Measurements from ENCODE around the gene ERN2.

The ERN2 gene

DNA sequence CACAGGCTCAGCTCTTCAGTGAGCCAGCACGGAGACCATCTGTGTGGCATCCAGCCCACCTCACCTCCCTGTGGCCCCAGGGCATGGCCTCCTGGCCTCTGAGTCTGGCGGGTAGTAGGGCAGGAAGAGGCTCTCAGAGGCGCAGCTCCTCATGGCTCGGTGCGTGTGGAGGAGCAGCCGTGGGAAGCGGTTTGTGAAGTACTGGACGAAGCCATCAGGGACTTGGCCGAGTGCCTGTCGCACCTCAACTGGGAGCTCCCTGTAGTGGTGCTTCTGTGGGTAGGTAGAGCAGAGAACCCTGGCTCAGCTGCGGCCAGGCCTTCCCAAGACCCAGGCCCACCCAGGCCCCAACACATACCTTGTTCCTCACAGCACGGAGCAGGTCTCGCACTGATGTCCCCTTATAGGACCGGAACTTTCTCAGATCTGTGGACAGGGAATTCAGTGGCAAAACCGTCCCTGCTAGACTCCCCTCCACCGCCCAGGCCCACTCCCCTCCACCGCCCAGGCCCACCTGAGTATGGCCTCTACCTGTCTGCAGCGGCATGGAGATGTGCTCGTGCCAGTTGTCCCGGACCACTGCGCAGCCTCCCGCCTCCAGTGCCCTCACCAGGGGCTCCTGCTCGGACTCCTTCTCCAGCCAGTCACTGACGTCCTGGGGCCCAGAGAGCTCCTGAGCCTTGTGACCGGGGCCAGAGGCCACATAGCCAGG lies 22.1 kb downstream of the ERN2 start:
- in situ Hi-C loops (cut with MboI; ENCODE audit: low sequenced_read_pairs), result no loop called here

DNA sequence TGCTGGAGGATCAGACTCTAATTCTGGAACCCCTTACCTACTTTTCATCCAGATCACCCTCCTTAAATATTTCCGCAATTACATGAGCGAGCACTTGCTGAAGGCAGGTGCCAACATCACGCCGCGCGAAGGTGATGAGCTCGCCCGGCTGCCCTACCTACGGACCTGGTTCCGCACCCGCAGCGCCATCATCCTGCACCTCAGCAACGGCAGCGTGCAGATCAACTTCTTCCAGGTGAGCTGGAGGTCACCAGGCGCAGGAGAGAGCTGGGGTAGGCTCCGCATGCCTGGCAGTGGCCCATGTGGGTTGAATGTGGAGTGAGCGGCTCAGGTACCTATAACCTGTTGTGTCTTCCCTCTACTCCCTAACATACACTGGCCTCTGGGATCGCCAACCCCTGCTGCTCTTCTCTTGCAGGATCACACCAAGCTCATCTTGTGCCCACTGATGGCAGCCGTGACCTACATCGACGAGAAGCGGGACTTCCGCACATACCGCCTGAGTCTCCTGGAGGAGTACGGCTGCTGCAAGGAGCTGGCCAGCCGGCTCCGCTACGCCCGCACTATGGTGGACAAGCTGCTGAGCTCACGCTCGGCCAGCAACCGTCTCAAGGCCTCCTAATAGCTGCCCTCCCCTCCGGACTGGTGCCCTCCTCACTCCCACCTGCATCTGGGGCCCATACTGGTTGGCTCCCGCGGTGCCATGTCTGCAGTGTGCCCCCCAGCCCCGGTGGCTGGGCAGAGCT lies 23.4 kb downstream of the ERN2 start:
- in situ Hi-C loops (cut with MboI; ENCODE audit: low sequenced_read_pairs), result no loop called here

DNA sequence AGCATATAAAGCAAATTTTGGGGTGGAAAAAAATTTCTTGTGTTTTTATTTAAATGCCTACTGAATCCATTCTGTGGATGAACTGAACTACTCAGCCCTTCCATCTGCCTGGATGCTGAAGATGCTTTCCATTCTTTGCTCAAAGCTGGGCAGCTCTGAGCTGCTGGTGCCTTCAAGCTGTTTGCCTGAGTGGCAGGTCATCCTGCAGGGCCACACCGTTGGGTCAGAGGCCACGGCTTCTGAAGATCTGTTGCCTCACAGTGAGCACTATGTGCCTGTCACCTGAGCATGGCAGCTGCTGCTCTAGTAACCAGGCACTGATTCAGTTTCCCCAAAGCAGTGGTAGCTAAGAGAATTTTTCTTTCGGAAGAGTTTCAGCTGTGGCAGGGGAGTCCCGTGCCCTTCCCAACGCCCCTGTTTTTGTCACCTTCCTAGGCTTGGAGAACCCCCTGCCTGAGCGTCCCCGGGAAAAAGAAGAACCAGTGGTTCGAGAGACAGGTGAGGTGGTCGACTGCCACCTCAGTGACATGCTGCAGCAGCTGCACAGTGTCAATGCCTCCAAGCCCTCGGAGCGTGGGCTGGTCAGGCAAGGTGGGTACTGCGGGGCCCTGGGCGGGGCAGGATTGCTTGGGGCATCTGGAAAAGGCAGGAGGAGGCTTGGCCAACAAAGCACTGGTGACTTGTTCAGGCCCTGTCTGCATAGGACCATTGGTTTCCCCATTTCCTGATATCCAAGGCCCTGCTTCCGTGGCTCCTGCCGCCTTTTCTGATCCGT lies 25.8 kb downstream of the ERN2 start:
- in situ Hi-C loops (cut with MboI; ENCODE audit: low sequenced_read_pairs), result no loop called here

DNA sequence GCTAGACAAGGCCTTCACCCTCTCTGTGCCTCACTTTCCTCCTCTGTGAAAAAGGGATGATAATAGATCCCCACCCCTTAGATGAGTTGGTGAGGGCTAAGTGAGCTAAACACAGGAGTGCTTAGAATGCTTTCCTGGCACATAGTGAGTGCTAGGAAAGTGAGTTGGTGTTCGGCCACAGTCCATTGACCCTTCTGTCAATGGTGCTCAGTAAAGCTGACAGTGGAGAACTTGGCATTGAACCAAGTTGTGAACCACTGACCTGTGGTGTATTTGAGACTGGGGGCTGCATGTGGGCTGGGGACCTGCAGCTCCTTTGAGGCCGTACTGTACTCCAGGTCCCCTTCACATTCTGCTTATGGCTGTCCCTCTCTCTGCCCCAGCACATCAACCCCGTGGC lies 29.5 kb downstream of the ERN2 start:
- in situ Hi-C loops (cut with MboI; ENCODE audit: low sequenced_read_pairs), result no loop called here

DNA sequence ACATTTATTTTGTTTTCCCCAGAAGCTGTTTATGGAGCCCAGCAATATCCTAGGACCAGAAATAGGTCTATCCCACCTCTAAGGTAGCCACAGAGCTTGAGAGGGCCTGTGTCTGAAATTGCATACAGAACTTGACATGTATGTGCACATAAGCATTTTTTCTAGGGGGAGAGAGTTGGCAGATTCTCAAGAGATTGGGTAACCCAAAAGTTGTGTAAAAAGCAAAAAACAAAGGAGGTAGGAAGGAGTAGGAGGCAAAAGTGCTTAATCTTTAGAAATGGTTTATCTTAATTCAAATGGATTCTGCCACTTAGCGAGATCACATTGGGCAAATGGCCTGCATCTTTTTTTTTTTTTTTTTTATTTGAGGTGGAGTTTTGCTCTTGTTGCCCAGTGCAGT lies 30.8 kb downstream of the ERN2 start:
- in situ Hi-C loops (cut with MboI; ENCODE audit: low sequenced_read_pairs), result no loop called here

DNA sequence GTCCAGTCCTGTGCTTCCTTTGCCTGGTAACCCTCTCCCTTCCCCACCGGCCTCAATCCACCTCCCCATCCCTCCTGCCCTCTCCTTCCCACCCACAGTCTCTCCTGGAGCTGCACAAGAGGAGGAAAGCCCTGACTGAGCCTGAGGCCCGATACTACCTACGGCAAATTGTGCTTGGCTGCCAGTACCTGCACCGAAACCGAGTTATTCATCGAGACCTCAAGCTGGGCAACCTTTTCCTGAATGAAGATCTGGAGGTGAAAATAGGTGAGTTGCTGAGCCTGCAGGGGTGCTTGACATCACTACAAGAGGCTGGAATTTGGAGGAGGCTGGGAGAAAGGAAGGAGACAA lies 33.1 kb downstream of the ERN2 start:
- in situ Hi-C loops (cut with MboI; ENCODE audit: low sequenced_read_pairs), result no loop called here

DNA sequence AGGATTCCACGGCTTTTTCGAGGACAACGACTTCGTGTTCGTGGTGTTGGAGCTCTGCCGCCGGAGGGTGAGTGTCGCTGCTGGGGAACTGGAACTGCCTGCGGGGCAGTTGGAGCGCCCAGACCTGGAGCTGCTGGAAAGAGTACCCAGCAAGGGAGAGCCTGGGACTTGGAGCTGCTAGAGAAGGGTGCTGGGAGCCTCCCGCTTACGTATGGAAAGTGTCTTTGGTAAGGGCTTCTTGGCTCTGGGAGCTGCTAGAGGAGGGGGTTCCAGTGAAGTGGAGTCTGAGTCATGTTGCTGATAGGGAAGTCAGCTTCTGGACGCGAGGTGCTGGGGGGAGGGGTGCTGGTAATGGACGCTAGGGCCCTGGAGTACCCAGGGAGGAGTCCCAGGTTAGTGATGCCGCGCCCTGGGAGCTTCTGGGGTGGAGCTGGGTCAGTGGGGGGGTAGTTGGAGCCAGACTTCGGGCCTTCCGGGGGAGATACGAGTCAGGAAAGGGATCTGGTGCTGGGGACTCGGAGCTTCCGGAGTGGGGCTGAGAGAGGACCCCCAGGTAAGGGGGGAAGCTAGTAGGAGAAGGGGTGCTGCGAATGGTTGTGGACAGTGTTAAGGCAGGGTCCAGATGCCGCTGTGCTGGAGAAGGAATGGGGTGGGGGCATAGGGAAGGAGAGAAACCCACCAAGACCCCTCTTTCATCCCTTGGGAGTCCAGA lies 33.6 kb downstream of the ERN2 start:
- in situ Hi-C loops (cut with MboI; ENCODE audit: low sequenced_read_pairs), result no loop called here

DNA sequence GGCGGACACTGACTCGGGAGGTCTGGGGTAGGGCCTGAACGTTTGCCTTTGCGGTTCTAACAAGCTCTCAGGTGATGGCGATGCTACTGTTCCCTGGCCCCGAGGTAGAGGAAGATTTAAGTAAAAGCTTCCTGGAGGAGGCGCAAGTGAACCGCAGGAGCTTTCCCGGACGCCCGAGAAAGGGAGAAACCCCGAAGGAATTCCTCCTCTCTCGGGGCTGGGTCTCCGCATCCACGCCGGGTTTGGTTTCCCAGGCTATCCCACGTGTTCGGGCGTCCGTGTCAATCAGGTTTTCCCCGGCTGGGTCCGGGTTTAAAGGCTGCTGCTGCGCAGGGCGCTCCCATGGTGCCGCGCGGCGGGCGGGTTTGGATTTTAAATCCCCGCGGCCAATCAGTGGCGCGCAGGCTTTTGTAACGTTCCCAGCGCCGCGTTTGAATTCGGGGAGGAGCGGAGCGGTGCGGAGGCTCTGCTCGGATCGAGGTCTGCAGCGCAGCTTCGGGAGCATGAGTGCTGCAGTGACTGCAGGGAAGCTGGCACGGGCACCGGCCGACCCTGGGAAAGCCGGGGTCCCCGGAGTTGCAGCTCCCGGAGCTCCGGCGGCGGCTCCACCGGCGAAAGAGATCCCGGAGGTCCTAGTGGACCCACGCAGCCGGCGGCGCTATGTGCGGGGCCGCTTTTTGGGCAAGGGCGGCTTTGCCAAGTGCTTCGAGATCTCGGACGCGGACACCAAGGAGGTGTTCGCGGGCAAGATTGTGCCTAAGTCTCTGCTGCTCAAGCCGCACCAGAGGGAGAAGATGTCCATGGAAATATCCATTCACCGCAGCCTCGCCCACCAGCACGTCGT lies 34.4 kb downstream of the ERN2 start, which contains the start of gene PLK1:
Gene PLK1, plus strand, starts transcription at position 460 of the 844 bp plus-strand sequence. Its CDS starts 44 bp downstream, at position 504.
- in situ Hi-C loops (cut with MboI; ENCODE audit: low sequenced_read_pairs), result no loop called here

DNA sequence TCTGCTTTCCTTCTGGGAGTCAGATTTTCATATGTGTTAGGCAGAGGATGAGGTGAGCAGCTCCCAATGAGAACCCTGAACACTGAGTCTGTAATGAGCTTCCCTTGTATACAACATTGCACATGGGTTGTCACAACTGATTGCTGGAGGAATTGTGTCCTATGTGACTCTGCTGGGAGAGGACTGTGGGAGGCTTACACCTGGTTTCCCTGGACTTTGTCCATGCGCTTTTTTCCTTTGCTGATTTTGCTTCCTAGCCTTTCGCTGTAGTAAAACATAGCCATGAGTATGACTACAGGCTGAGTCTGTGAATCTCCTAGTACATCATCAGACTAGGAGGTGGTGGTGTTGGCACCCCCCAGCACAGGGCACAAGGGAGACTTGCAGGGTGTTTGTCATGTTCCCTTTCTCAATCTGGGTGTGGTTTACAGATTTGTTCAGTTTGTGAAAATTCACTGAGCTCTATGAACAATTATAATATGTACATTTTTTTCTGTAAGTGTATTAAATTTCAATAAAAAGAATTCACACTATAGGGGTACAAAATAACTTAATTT lies 36.0 kb downstream of the ERN2 start:
- in situ Hi-C loops (cut with MboI; ENCODE audit: low sequenced_read_pairs), result no loop called here

DNA sequence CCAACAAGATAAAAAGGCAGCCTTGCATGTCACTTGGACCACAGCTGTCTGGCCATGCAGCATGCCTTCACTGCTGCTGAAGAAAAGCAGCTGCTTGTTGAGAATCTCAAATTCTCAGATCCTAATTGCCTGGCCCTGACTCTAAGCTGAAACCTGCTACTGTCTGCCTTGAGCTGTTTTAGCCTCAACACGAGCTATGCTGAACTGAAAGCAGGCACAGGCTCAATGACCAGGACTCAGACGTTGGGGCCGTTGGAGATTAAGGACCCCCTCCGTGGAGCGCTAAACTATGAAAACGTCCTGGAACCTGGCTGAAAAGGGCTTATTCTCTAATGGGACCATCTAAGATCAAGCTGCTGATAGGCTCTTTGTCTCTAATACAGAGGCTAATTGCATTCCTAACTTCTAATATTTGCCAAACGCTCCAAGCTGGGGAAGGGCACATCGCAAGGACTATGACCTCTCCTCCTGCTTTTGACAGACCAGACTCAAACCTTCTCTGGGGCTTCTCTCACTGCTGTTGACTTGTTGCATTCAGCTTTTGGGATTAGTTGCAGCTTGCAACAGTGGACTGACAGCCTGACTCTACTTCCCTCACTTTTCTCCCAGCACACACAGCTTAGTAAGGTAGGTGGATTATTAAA lies 38.9 kb downstream of the ERN2 start:
- in situ Hi-C loops (cut with MboI; ENCODE audit: low sequenced_read_pairs), result no loop called here

DNA sequence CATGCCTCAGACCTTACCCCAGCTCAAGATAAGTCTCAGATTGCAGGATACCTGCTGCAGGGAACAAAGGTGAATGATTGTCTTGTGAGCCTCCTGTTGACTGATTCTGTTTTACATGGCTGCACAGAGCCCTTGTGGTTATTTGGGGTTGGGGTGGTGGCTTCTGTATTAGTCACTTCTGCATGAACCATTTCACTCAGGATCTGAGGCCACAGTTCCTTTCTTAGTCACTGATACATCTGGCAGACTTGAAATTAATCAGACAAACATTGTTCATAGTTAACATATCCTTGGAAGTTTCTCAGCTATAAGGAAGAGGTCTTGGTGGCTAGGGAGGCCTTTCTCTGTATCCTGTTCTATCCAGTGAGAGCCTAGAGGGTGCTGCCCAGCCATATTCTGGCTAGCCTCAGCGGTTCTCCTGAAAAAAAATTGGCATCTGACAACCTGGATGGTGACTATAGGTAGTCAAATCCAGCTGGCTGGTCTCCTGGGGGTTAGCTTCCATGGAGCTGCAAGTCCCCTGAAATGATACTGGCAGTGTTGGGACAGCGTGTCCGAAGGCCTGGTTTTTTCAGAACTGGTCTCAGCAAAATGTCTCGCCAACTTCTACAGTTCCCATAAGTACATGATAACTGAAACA lies 42.8 kb downstream of the ERN2 start:
- in situ Hi-C loops (cut with MboI; ENCODE audit: low sequenced_read_pairs), result no loop called here

DNA sequence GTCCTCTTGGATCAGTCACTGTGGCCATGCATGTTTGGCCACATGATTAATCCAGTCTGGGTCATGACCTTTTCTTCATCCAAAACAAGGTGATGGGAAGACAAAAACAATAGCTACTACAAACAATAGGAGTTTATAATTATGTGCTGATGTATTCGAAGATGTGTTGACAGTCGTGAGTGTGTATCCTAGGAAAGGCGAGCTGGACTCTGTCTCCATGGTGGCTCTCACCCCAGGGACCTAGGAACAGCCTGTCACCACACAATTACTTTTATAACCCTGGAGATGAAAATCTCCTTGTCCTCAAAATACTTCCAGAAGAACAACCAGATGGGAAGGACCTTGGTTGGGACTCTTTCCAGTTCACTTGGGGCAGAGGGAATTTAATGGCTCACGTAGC lies 44.1 kb downstream of the ERN2 start:
- in situ Hi-C loops (cut with MboI; ENCODE audit: low sequenced_read_pairs), result no loop called here

DNA sequence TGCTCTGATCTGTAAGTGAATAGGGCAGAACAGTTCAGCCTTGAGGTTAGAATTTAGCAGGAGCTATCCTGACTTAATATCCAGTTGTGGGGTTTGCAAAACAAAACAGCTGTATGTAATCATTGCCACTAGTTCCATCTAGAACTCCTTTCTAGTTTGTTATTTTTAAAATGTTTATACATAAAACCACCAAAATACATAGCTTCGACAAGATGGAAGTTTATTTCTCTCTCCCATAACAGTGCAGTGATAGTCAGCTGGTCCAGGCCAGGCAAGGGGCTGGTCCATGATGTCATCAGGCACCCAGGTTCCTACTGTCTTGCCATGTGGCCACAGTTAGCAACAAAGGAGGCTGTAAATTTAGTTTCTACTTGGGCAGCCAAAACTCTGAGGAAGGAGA lies 44.8 kb downstream of the ERN2 start:
- in situ Hi-C loops (cut with MboI; ENCODE audit: low sequenced_read_pairs), result no loop called here

DNA sequence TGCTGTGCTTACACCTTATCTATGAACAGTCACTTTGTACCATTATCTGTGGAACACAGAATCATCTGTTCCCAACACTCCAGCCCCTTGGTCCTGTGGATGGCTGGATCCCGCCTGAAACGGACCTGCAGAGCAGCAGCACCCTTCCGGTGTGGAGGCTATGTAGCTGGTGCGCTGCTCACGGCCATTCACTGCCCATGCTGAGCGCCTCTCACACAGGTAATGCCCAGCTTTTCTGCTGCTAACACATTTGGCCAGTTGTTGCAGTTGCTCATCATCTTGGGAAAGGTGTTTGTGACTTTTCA lies 45.7 kb downstream of the ERN2 start:
- in situ Hi-C loops (cut with MboI; ENCODE audit: low sequenced_read_pairs), result no loop called here

DNA sequence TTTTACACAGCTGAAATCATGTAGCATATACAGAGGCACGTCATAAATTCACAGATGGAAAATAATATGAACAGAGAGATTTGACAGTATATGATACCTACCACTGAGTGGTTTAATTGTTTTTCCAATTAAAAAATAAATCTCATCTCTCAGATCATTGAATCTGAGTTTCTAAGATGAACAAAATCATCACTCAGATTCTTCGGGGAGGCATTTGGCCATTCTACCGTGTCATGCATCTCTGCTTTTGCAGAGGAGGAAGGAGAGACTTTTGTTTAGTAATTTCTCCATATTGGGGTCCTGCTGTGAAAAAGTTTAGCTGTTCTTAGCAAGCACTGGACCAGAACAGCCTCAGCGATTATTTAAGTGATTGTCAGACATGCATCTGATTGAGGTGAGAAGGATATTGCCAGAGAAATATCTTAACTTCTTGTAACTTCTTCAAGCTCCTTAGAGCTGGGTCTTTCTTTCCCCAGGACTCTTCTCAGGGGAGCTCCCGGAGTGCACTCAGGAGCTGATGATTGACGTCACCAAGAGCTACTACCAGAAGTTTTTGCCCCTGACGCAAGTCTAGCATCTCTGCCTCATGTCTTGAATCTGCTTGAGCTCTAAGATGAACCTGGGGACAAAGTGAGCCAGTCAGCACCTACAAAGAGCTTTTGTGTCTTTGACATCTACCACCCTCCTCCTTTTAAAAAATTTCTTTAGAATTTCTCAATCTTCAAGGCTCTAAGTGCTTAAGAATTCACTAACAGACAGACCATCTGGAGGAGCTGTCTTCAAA lies 46.3 kb downstream of the ERN2 start:
- in situ Hi-C loops (cut with MboI; ENCODE audit: low sequenced_read_pairs), result no loop called here

DNA sequence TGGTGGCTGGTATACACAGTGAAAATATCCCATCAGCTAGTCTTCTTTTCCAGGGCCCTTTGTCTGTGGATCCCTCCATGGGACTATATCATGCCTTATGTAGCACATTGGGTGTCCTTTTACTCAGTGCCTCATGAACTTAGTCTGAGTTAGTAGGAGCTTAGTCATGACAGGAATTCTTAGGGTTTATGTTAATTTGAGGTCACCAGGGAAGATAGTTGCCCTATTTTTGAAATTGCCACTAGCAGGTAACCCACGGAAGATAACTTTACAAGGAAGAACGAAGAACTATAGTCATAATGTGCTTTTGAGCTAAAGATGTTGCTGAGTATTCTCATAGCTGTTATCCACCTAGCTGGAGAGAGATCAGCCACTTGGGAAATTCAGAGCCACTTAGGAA lies 49.1 kb downstream of the ERN2 start:
- in situ Hi-C loops (cut with MboI; ENCODE audit: low sequenced_read_pairs), result no loop called here

DNA sequence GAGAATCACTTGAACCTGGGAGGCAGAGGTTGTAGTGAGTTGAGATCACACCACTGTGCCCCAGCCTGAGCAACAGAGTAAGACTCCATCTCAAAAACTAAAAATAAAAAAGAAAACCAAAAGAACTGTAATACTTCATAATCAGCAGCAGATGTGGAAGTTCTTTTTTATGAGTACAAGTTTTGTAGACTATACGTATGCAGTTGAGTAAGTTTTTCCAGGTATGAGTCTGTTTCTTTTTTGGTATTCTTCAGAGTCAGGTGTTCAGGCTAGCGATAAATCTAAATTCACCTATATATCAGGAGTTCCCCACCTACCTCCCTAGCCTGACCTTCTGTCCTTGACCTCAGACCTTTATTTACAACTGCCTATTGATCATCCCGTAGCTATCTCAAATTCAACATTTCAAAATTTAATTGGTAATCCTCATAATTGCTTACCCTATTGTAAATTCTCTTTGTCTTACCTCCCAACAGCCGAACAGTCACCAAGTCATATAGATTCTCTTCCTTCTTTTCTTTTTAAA lies 61.0 kb downstream of the ERN2 start:
- in situ Hi-C loops (cut with MboI; ENCODE audit: low sequenced_read_pairs), result no loop called here

All from HL-60/S4 treated with retinoic acid at 250 ng/mL for 4 days and 3 days (cell line).